OCI-LY1 (cell line): Measurements from ENCODE around the gene AADACL4.

Experiments used
- CTCF ChIP-seq: fragments of 200-600 bp; sonication (generic), shearing (Covaris generic); IDR thresholded peaks from 2 replicates; pipeline ENCODE4 v1.5.1; 2017; ENCODE audit warnings: mild to moderate bottlenecking, antibody characterized with exemption, low read length, moderate library complexity, mixed read lengths
- EZH2 ChIP-seq: fragments of 200-600 bp; sonication (generic), shearing (Covaris generic); IDR thresholded peaks from 2 replicates; pipeline ENCODE4 v1.8.0; 2017; ENCODE audit warnings: borderline replicate concordance, mixed run types, mild to moderate bottlenecking, antibody characterized with exemption, low read length, moderate library complexity, mixed read lengths

- no peak for TF ChIP-seq EZH2
- TF ChIP-seq CTCF, result no peak
Observed at GRCh38 chr1:12657060-12657884, 13.4 kb downstream of the AADACL4 start.
